Measurements from ENCODE around the gene EIF3L.

EIF3L gene

DNA sequence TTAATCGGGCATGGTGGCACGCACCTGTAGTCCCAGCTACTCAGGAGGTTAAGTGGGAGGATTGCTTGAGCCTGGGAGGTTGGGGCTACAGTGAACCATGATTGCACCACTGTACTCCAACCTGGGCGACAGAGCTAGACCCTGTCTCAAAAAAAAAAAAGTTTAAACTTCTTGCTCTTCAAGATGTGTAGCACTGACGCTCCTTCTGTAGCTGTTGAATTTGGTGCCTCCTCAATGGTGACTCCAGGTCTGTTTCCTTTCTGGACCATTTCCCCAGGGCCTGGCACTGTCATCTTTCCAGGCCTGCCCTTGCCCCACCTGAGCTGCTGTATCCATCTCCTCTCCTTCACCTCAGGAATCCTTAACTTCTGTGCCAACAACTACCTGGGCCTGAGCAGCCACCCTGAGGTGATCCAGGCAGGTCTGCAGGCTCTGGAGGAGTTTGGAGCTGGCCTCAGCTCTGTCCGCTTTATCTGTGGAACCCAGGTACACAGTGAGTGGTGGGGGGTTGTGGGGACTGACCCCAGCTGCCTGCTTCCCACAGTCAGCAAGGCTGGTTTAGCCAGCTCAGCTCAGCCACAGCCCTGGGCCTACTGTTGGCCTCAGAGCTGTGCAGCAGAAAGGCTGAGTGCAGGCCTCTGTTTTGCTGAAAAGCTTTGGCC lies 39.4 kb upstream of the EIF3L start:
- no peak overlapping the region for H3K4me3 ChIP-seq (ENCODE audit: low read depth, low read length)
- DNase-seq (ENCODE audit: low read depth) = no peak
- TF ChIP-seq, protein P1, sequence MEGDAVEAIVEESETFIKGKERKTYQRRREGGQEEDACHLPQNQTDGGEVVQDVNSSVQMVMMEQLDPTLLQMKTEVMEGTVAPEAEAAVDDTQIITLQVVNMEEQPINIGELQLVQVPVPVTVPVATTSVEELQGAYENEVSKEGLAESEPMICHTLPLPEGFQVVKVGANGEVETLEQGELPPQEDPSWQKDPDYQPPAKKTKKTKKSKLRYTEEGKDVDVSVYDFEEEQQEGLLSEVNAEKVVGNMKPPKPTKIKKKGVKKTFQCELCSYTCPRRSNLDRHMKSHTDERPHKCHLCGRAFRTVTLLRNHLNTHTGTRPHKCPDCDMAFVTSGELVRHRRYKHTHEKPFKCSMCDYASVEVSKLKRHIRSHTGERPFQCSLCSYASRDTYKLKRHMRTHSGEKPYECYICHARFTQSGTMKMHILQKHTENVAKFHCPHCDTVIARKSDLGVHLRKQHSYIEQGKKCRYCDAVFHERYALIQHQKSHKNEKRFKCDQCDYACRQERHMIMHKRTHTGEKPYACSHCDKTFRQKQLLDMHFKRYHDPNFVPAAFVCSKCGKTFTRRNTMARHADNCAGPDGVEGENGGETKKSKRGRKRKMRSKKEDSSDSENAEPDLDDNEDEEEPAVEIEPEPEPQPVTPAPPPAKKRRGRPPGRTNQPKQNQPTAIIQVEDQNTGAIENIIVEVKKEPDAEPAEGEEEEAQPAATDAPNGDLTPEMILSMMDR (conservative IDR thresholded peaks at IDR 0.05; ENCODE audit: low read depth, low read length) = no peak

- TF ChIP-seq, protein P1 (conservative IDR thresholded peaks at IDR 0.05; ENCODE audit: low read depth, low read length) = no peak
- no peak overlapping the region for H3K4me3 ChIP-seq (ENCODE audit: low read depth, low read length)
- DNase-seq (ENCODE audit: low read depth) = no peak
These were observed 37.4 kb upstream of the EIF3L start for GRCh38 chr22:37811867-37812266.

- no peak overlapping the region for H3K4me3 ChIP-seq (ENCODE audit: low read depth, low read length)
- no peak for DNase-seq (ENCODE audit: low read depth)
- TF ChIP-seq, protein P1 (conservative IDR thresholded peaks at IDR 0.05; ENCODE audit: low read depth, low read length) = no peak
These were observed 36.1 kb upstream of the EIF3L start for GRCh38 chr22:37812869-37813678.

DNA sequence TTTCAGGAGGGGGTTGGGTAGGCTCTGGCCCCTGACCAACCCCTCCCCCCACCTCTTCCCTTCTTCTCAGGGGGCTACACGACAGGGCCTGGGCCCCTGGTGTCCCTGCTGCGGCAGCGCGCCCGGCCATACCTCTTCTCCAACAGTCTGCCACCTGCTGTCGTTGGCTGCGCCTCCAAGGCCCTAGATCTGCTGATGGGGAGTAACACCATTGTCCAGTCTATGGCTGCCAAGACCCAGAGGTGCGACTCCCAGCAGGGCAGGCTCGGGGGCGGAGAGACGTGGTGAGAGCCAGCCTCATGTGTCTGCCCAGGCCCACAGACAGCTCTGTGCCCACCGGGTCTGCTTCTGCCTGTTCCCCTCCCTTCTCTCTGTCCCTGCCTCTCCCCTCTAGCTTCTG lies 33.6 kb upstream of the EIF3L start:
- TF ChIP-seq, protein P1 (conservative IDR thresholded peaks at IDR 0.05; ENCODE audit: low read depth, low read length) = no peak
- no peak overlapping the region for H3K4me3 ChIP-seq (ENCODE audit: low read depth, low read length)
- DNase-seq (ENCODE audit: low read depth) = no peak

- no peak overlapping the region for H3K4me3 ChIP-seq (ENCODE audit: low read depth, low read length)
- no peak for DNase-seq (ENCODE audit: low read depth)
- TF ChIP-seq, protein P1 (conservative IDR thresholded peaks at IDR 0.05; ENCODE audit: low read depth, low read length) = no peak
These were observed 32.6 kb upstream of the EIF3L start for GRCh38 chr22:37816543-37817180.

GRCh38 chr22:37817705-37818408 lies 31.4 kb upstream of the EIF3L start:
- peak overlapping the region; percentile 52 for H3K4me3 ChIP-seq (ENCODE audit: low read depth, low read length)
- TF ChIP-seq, protein P1 (conservative IDR thresholded peaks at IDR 0.05; ENCODE audit: low read depth, low read length) = peak; percentile 62
- peak; percentile 84 for DNase-seq (ENCODE audit: low read depth)

Data from choroid plexus epithelial cell (primary cell).